ENCODE data around the gene NUP85. TPM values are rescaled to one million over a fixed set of nuclear protein-coding genes. Genes with fewer than 3 reads are reported as not detected.
"Not testable (repeated sequence)": the region's sequence is repeated elsewhere in the genome, so short reads cannot be mapped to it uniquely, and the experiment has no call there.

NUP85 gene
- total RNA-seq, 1 donor from 2014 or later: 44.3 TPM

- H3K27me3 ChIP-seq (ENCODE audit: insufficient read depth, low read length): no peaks in the 10 kb centered on the region
- H3K4me1 ChIP-seq (ENCODE audit: insufficient read depth, low read length): no peaks in the 10 kb centered on the region
- no peaks in the 10 kb centered on the region for H3K79me2 ChIP-seq (ENCODE audit: insufficient read depth, low read length)
- no peak overlapping the region for H3K4me2 ChIP-seq (ENCODE audit: low read length)
- FAIRE-seq (no peak), DNase-seq (ENCODE audit: low read depth) (no peak)
- no peaks in the 10 kb centered on the region for H3K9me3 ChIP-seq (ENCODE audit: insufficient read depth, low read depth, low read length)
- no peak overlapping the region for H2AFZ ChIP-seq (ENCODE audit: low read depth, low read length)
- H3K27ac ChIP-seq (ENCODE audit: low read depth, low read length): no peak overlapping the region
- TF ChIP-seq EZH2 (IDR thresholded peaks at IDR 0.05; ENCODE audit: insufficient read depth, low read length): no peak
- TF ChIP-seq CTCF (IDR thresholded peaks at IDR 0.05; ENCODE audit: insufficient read depth, low read depth, low read length): no peak
- no peaks in the 10 kb centered on the region for H3K36me3 ChIP-seq (ENCODE audit: insufficient read depth, low read length)
- Mint-ChIP-seq H3K4me3 (ENCODE audit: unreplicated experiment) (no peak overlapping the region), H3K9me3 (ENCODE audit: unreplicated experiment) (no peaks in the 10 kb centered on the region), H3K36me3 (ENCODE audit: low read depth, unreplicated experiment) (no peaks in the 10 kb centered on the region), H3K27ac (ENCODE audit: unreplicated experiment) (no peak overlapping the region), H3K4me1 (ENCODE audit: low read depth, unreplicated experiment) (peaks cover 1% of the 10 kb centered on the region), H3K27me3 (ENCODE audit: low read depth, unreplicated experiment) (no peaks in the 10 kb centered on the region)
- no peak overlapping the region for H3K9ac ChIP-seq (ENCODE audit: low read length)
- H3K4me3 ChIP-seq (ENCODE audit: insufficient read depth, low read depth, low read length): no peak overlapping the region
- H4K20me1 ChIP-seq (ENCODE audit: insufficient read depth, low read length): no peaks in the 10 kb centered on the region
Measured at GRCh38 chr17:75199886-75200618, 5.4 kb upstream of the NUP85 start.

GRCh38 chr17:75205793-75206163, 299 bp downstream of the NUP85 start:
- H3K27me3 ChIP-seq (ENCODE audit: insufficient read depth, low read length): no peaks in the 10 kb centered on the region
- H3K36me3 ChIP-seq (ENCODE audit: insufficient read depth, low read length): peaks cover 11% of the 10 kb centered on the region
- H3K4me2 ChIP-seq (ENCODE audit: low read length): peak overlapping the region; percentile 94
- H3K4me1 Mint-ChIP-seq (ENCODE audit: low read depth, unreplicated experiment): peaks cover 6% of the 10 kb centered on the region
- peak overlapping the region; percentile 96 for H2AFZ ChIP-seq (ENCODE audit: low read depth, low read length)
- H3K27ac Mint-ChIP-seq (ENCODE audit: unreplicated experiment): peak overlapping the region; percentile 99
- no peak for DNase-seq (ENCODE audit: low read depth)
- H3K9me3 Mint-ChIP-seq (ENCODE audit: unreplicated experiment): no peaks in the 10 kb centered on the region
- no peaks in the 10 kb centered on the region for H3K36me3 Mint-ChIP-seq (ENCODE audit: low read depth, unreplicated experiment)
- H3K4me3 Mint-ChIP-seq (ENCODE audit: unreplicated experiment): peak overlapping the region; percentile 96
- peak overlapping the region; percentile 99 for H3K27ac ChIP-seq (ENCODE audit: low read depth, low read length)
- H3K9me3 ChIP-seq (ENCODE audit: insufficient read depth, low read depth, low read length): no peaks in the 10 kb centered on the region
- no peaks in the 10 kb centered on the region for H3K27me3 Mint-ChIP-seq (ENCODE audit: low read depth, unreplicated experiment)
- peak overlapping the region; percentile 97 for H3K4me3 ChIP-seq (ENCODE audit: insufficient read depth, low read depth, low read length)
- no peak for TF ChIP-seq EZH2 (IDR thresholded peaks at IDR 0.05; ENCODE audit: insufficient read depth, low read length)
- TF ChIP-seq CTCF (IDR thresholded peaks at IDR 0.05; ENCODE audit: insufficient read depth, low read depth, low read length): no peak
- FAIRE-seq: no peak
- peaks cover 48% of the 10 kb centered on the region for H3K79me2 ChIP-seq (ENCODE audit: insufficient read depth, low read length)
- peaks cover 10% of the 10 kb centered on the region for H3K4me1 ChIP-seq (ENCODE audit: insufficient read depth, low read length)
- H4K20me1 ChIP-seq (ENCODE audit: insufficient read depth, low read length): peaks cover 3% of the 10 kb centered on the region
- H3K9ac ChIP-seq (ENCODE audit: low read length): peak overlapping the region; percentile 97

- H3K4me3 Mint-ChIP-seq (ENCODE audit: unreplicated experiment): peak overlapping the region; percentile 96
- H3K36me3 Mint-ChIP-seq (ENCODE audit: low read depth, unreplicated experiment); H2AFZ ChIP-seq (ENCODE audit: low read depth, low read length); H3K27me3 ChIP-seq (ENCODE audit: insufficient read depth, low read length); H4K20me1 ChIP-seq (ENCODE audit: insufficient read depth, low read length); H3K9me3 Mint-ChIP-seq (ENCODE audit: unreplicated experiment); H3K27me3 Mint-ChIP-seq (ENCODE audit: low read depth, unreplicated experiment); H3K27ac ChIP-seq (ENCODE audit: low read depth, low read length); H3K4me1 Mint-ChIP-seq (ENCODE audit: low read depth, unreplicated experiment); H3K9me3 ChIP-seq (ENCODE audit: insufficient read depth, low read depth, low read length); FAIRE-seq; H3K27ac Mint-ChIP-seq (ENCODE audit: unreplicated experiment); DNase-seq (ENCODE audit: low read depth): not testable (repeated sequence)
- peak overlapping the region; percentile 97 for H3K9ac ChIP-seq (ENCODE audit: low read length)
- H3K4me2 ChIP-seq (ENCODE audit: low read length): peak overlapping the region; percentile 94
- H3K4me1 ChIP-seq (ENCODE audit: insufficient read depth, low read length): peaks cover 10% of the 10 kb centered on the region
- peak overlapping the region; percentile 97 for H3K4me3 ChIP-seq (ENCODE audit: insufficient read depth, low read depth, low read length)
- H3K36me3 ChIP-seq (ENCODE audit: insufficient read depth, low read length): peaks cover 21% of the 10 kb centered on the region
- peaks cover 53% of the 10 kb centered on the region for H3K79me2 ChIP-seq (ENCODE audit: insufficient read depth, low read length)
Measured at GRCh38 chr17:75207050-75207407, 1.6 kb downstream of the NUP85 start.
